Measurements from ENCODE around the gene LCN15. TPM values are rescaled to one million over a fixed set of nuclear protein-coding genes. Genes with fewer than 3 reads are reported as not detected.
"Not testable (repeated sequence)": the region's sequence is repeated elsewhere in the genome, so short reads cannot be mapped to it uniquely, and the experiment has no call there.

The LCN15 gene
- total and polyA plus RNA-seq, 4 donors = 0.88 TPM; not detected in 3

DNA sequence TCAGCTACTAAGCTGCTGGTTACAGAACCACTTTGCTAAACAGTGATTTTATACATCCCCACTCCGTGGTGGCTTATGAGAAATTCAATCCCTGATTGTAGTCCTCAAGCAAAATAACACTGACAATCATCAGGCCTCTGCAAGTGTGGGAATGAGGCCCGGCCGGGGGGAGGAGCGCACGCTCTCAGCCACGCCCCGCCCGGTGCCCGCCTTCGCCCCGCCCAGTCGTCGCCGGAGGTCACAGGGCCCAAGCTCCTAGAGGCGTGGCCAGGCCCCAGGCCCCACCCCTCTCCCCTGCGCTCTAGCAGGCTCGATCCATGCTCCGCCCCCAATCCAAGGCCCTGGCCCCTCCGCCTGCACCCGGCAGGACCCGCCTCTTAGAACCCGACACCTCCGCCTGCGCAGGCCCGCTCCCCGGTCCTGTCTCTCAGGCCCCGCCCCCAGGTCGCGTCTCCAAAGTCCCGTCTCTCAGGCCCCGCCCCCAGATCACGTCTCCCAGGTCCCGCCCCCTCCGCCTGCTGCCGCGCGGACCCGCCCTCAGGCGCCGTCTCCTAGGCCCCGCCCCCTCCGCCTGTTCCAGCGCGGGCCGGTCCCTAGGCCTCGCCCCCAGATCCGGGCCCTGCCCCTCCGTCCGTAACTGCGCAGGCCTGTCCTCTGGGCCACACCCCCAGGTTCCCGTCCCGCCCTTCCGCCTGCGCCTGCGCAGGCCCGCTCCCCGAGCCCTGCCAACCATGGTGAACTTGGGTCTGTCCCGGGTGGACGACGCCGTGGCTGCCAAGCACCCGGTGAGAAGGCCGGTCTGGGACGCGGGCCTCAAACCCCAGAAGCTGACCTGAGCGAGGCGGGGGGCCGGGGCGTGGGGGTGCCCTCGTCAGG lies 26.6 kb upstream of the LCN15 start, which contains the start of gene TMEM141:
TMEM141 (plus strand) TSS at position 705 of the 876 bp plus-strand sequence; CDS start at position 732, 27 bp downstream.
- Histone ChIP-seq H3K27ac (ENCODE audit: low read depth in 1 of 2, low read length in 2 of 2) (peak within 1 kb of the TSS in 1 of 2 donors; percentile 7), H3K9me3 (ENCODE audit: control insufficient read depth, low read length) (no peaks in the 10 kb centered on the region), H3K36me3 (ENCODE audit: control insufficient read depth in 1 of 2, insufficient read depth in 2 of 2, low read length in 1 of 2) (no peaks in the 10 kb centered on the region), H3K27me3 (ENCODE audit: control insufficient read depth in 1 of 2, insufficient read depth in 2 of 2, low read length in 1 of 2) (no peaks in the 10 kb centered on the region), H3K4me1 (ENCODE audit: control insufficient read depth in 1 of 2, insufficient read depth in 2 of 2, low read length in 2 of 2) (no peaks in the 10 kb centered on the region), H3K4me3 (ENCODE audit: low read length in 2 of 2) (peak within 1 kb of the TSS; percentile 23 to 40)
- intact Hi-C loops (cut with DNase I) = loop anchor here in 1 of 2 donors (2.0 to 5.0 kb wide), 2 partner anchors 151 to 238 kb away; partner anchors contain the start of genes ABCA2 and FBXW5
- ATAC-seq (ENCODE audit: low FRiP score) = peak; percentile 99
- peak; percentile 100 for DNase-seq
- WGBS, 2 donors = 1% methylated on average over 61 to 70 of the region's 70 CpGs

DNA sequence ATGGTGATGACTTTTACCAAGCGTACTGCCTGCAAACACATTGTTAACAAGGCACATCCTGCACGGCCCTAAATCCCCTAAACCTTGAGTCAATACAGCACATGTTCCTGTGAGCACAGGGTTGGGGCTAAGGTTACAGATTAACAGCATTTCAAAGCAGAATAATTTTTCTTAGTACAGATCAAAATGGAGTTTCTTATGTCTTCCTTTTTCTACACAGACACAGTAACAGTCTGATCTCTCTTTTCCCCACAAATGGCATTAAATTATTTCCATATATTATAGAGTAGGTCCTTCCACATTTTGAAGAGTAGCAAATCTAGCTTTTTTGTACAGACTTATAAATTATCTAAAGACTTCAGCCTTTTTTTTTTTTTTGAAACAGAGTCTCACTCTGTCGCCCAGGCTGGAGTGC lies 25.2 kb upstream of the LCN15 start:
- ATAC-seq (ENCODE audit: low FRiP score) = no peak
- Histone ChIP-seq H3K4me1 (ENCODE audit: control insufficient read depth in 1 of 2, insufficient read depth in 2 of 2, low read length in 2 of 2) (no peaks in the 10 kb centered on the region), H3K9me3 (ENCODE audit: control insufficient read depth, low read length) (no peaks in the 10 kb centered on the region), H3K4me3 (ENCODE audit: low read length in 2 of 2) (no peak overlapping the region), H3K36me3 (ENCODE audit: control insufficient read depth in 1 of 2, insufficient read depth in 2 of 2, low read length in 1 of 2) (no peaks in the 10 kb centered on the region), H3K27ac (ENCODE audit: low read depth in 1 of 2, low read length in 2 of 2) (no peak overlapping the region), H3K27me3 (ENCODE audit: control insufficient read depth in 1 of 2, insufficient read depth in 2 of 2, low read length in 1 of 2) (no peaks in the 10 kb centered on the region)
- 79% methylated on average over 3 of the region's 3 CpGs for WGBS, 2 donors
- intact Hi-C loops (cut with DNase I) = loop anchor here (10.0 kb wide), 2 partner anchors 155 to 275 kb away; partner anchors contain the start of genes C8G (in 1 of the 2) and FBXW5 (in 1 of the 2)
- no peak for DNase-seq

DNA sequence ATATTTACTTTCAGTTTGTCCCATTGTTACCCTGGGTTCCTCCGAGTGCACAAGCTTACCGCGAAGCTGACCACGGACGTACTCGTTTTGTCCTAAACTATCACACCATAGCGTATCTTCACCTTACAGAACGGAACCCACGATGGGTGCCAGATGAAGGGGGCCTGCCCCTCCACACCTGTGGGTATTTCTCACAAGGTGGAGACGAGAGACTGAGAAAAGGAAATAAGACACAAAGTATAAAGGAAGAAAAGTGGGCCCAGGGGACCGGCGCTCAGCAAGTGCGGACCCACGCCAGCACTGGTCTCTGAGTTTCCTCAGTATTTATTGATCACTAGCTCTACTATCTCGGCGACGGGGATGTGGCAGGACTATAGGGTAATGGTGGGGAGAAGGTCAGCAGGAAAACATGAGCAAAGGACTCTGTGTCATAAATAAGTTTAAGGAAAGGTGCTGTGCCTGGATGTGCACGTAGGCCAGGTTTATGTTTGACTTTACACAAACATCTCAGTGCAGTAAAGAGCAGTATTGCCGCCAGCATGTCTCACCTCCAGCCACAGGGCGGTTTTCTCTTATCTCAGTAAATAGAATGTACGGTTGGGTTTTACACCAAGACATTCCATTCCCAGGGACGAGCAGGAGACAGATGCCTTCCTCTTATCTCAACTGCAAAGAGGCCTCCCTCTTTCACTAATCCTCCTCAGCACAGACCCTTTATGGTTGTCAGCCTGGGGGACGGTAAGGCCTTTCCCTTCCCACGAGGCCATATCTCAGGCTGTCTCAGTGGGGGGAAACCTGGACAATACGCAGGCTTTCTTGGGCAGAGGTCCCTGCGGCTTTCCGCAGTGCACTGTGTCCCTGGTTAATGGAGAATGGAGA lies 24.6 kb upstream of the LCN15 start:
- intact Hi-C loops (cut with DNase I) = loop anchor here (10.0 kb wide), 2 partner anchors 156 to 276 kb away; partner anchors contain the start of genes C8G (in 1 of the 2) and FBXW5 (in 1 of the 2)
- WGBS, 2 donors = 86 to 88% methylated on average over 27 of the region's 27 CpGs
- ATAC-seq (ENCODE audit: low FRiP score); H3K4me1 ChIP-seq (ENCODE audit: control insufficient read depth in 1 of 2, insufficient read depth in 2 of 2, low read length in 2 of 2); H3K4me3 ChIP-seq (ENCODE audit: low read length in 2 of 2); H3K36me3 ChIP-seq (ENCODE audit: control insufficient read depth in 1 of 2, insufficient read depth in 2 of 2, low read length in 1 of 2); H3K27me3 ChIP-seq (ENCODE audit: control insufficient read depth in 1 of 2, insufficient read depth in 2 of 2, low read length in 1 of 2); H3K9me3 ChIP-seq (ENCODE audit: control insufficient read depth, low read length); H3K27ac ChIP-seq (ENCODE audit: low read depth in 1 of 2, low read length in 2 of 2): not testable (repeated sequence)
- peak; percentile 46 to 50 for DNase-seq

DNA sequence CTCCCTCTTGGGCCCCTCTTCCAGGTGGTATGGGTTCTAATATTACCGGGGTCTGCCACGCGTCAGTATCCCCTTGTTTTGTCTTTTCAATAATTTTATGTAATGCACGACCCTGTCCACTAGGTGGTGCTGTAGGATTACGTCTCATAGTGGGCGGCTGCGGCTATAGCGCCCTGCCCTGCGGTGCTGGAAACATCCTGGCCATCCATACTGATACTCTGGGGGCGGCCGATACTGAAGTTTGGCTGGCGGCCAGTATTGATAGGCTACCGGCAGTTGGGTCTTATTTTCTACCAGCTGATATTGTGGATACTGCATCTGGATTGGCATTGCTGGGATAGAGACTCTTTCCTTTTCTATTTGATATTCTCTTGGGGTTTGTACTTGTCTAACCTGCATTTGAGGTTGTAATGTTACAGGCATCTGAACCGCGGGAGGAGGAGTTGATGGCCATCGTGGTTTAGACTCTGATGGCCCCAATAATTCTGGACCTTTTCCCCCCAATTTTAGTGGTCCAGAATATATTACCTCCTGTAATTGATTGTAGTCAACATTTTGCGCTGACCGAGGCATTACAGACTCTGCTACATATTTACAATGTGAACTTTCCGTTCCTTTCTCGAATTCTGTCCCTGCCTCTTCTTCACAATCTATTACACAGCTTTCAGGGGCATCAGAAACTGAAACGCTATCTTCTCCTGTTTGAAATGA lies 23.5 kb upstream of the LCN15 start:
- no peaks in the 10 kb centered on the region for H3K4me1 ChIP-seq (ENCODE audit: control insufficient read depth in 1 of 2, insufficient read depth in 2 of 2, low read length in 2 of 2)
- H3K4me3 ChIP-seq (ENCODE audit: low read length in 2 of 2) = no peak overlapping the region
- peak; percentile 77 to 81 for DNase-seq
- H3K27me3 ChIP-seq (ENCODE audit: control insufficient read depth in 1 of 2, insufficient read depth in 2 of 2, low read length in 1 of 2) = no peaks in the 10 kb centered on the region
- WGBS, 2 donors = 20% methylated on average over 21 of the region's 21 CpGs
- no peak for ATAC-seq (ENCODE audit: low FRiP score)
- no peak overlapping the region for H3K27ac ChIP-seq (ENCODE audit: low read depth in 1 of 2, low read length in 2 of 2)
- intact Hi-C loops (cut with DNase I) = loop anchor here (1.0 to 10.0 kb wide), 4 partner anchors 157 to 277 kb away; partner anchors contain the start of genes C8G (in 1 of the 2) and FBXW5 (in 1 of the 2)
- H3K36me3 ChIP-seq (ENCODE audit: control insufficient read depth in 1 of 2, insufficient read depth in 2 of 2, low read length in 1 of 2) = no peaks in the 10 kb centered on the region
- H3K9me3 ChIP-seq (ENCODE audit: control insufficient read depth, low read length) = no peaks in the 10 kb centered on the region

DNA sequence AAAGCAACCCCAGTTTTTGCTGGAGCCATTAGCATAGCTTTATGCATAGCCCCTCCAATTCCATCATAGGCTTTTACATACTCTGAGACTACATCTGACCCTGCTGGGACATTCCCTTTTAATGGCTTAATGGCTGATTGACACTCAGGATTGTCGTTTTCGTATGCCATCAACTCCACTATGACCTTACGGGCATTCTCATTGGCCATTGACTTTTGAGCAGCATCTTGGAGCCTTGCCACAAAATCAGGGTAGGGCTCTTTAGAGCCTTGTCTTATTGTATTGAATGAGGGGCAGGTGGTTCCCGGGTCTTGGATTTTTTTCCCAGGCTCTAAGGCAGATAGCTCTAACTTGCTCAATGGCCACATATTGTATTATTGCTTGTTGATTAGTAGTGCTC lies 22.7 kb upstream of the LCN15 start:
- intact Hi-C loops (cut with DNase I) = loop anchor here (1.0 to 10.0 kb wide), 4 partner anchors 158 to 278 kb away; partner anchors contain the start of genes C8G (in 1 of the 2) and FBXW5 (in 1 of the 2)
- H3K27ac ChIP-seq (ENCODE audit: low read depth in 1 of 2, low read length in 2 of 2) = not testable (repeated sequence)

DNA sequence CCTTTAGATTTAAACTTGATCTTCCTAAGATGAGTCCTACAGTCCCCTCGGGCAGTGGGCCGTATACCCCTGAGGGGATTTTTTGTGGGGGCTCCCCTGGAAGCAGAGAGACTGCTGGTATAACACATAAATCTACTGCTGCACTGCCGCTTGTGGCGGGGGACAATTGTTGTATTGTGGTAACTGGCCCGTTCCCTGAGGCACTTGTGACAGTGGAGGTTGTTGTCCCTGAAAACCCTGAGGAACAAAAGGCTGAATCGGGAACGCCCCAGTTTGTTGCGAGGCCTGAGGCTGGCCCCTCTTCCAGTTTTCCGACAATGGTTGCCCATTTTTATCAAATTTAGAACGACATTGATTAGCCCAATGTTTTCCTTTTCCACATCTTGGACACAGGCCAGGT lies 22.1 kb upstream of the LCN15 start:
- H3K27ac ChIP-seq (ENCODE audit: low read depth in 1 of 2, low read length in 2 of 2) = no peak overlapping the region

More for the DNA sequence above, 22.7 kb upstream of the LCN15 start:
- H3K27me3 ChIP-seq (ENCODE audit: control insufficient read depth in 1 of 2, insufficient read depth in 2 of 2, low read length in 1 of 2); H3K4me3 ChIP-seq (ENCODE audit: low read length in 2 of 2); H3K4me1 ChIP-seq (ENCODE audit: control insufficient read depth in 1 of 2, insufficient read depth in 2 of 2, low read length in 2 of 2); ATAC-seq (ENCODE audit: low FRiP score); H3K36me3 ChIP-seq (ENCODE audit: control insufficient read depth in 1 of 2, insufficient read depth in 2 of 2, low read length in 1 of 2); H3K9me3 ChIP-seq (ENCODE audit: control insufficient read depth, low read length): not testable (repeated sequence)
- WGBS, 2 donors = 37 to 39% methylated on average over 4 of the region's 4 CpGs
- DNase-seq = peak in 1 of 2 donors; percentile 1

DNA sequence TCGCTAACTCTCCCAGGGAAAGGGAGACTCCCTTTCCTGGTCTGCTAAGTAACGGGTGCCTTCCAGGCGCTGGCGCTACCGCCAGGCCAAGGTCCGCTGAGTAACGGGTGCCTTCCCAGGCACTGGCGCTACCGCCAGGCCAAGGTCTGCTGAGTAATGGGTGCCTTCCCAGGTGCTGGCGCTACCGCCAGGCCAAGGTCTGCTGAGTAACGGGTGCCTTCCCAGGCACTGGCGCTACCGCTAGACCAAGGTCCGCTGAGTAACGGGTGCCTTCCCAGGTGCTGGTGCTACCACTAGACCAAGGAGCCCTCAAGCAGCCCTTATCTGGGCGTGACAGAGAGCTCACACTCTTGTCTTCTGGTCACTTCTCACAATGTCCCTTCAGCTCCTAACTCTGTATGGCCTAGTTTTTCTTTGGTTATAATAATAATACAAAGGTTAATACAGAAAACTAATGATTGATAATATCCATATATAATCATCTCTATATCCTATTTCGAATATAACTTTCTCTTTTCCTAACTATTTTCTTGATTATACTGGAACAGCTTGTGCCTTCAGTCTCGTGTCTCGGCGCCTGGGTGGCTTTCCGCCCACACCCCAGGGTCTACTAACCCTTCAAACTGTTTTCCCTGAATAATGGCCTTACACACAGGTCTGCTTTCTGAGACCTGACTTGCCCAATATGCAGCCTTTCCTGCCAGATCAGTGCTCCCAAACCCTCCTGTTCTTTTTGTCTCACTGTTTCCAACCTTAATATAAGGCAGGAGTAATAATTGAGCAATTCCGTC lies 21.4 kb upstream of the LCN15 start:
- not testable (repeated sequence) for H3K27ac ChIP-seq (ENCODE audit: low read depth in 1 of 2, low read length in 2 of 2); H3K9me3 ChIP-seq (ENCODE audit: control insufficient read depth, low read length); H3K36me3 ChIP-seq (ENCODE audit: control insufficient read depth in 1 of 2, insufficient read depth in 2 of 2, low read length in 1 of 2); H3K27me3 ChIP-seq (ENCODE audit: control insufficient read depth in 1 of 2, insufficient read depth in 2 of 2, low read length in 1 of 2); H3K4me3 ChIP-seq (ENCODE audit: low read length in 2 of 2); ATAC-seq (ENCODE audit: low FRiP score); H3K4me1 ChIP-seq (ENCODE audit: control insufficient read depth in 1 of 2, insufficient read depth in 2 of 2, low read length in 2 of 2)
- WGBS, 2 donors = 83 to 90% methylated on average over 23 of the region's 23 CpGs
- peak; percentile 24 to 55 for DNase-seq
- intact Hi-C loops (cut with DNase I) = loop anchor here (2.0 to 10.0 kb wide), 3 partner anchors 159 to 279 kb away; partner anchors contain the start of genes C8G (in 1 of the 2) and FBXW5 (in 1 of the 2)

More for the DNA sequence above, 22.1 kb upstream of the LCN15 start:
- intact Hi-C loops (cut with DNase I) = loop anchor here (2.0 to 10.0 kb wide), 3 partner anchors 158 to 278 kb away; partner anchors contain the start of genes C8G (in 1 of the 2) and FBXW5 (in 1 of the 2)
- no peak for ATAC-seq (ENCODE audit: low FRiP score)
- no peak overlapping the region for H3K4me3 ChIP-seq (ENCODE audit: low read length in 2 of 2)
- no peaks in the 10 kb centered on the region for H3K36me3 ChIP-seq (ENCODE audit: control insufficient read depth in 1 of 2, insufficient read depth in 2 of 2, low read length in 1 of 2)
- DNase-seq = peak; percentile 22 to 55
- H3K27me3 ChIP-seq (ENCODE audit: control insufficient read depth in 1 of 2, insufficient read depth in 2 of 2, low read length in 1 of 2) = no peaks in the 10 kb centered on the region
- H3K4me1 ChIP-seq (ENCODE audit: control insufficient read depth in 1 of 2, insufficient read depth in 2 of 2, low read length in 2 of 2) = no peaks in the 10 kb centered on the region
- WGBS, 2 donors = 59 to 65% methylated on average over 10 of the region's 10 CpGs
- H3K9me3 ChIP-seq (ENCODE audit: control insufficient read depth, low read length) = no peaks in the 10 kb centered on the region
